ENCODE results near the gene NDC80. TPM values are rescaled to one million over a fixed set of nuclear protein-coding genes. Genes with fewer than 3 reads are reported as not detected.

NDC80 gene
- total and polyA plus RNA-seq, 9 donors: 10.6 to 17.8 (median 14.6) TPM

- H3K9me3 ChIP-seq (replicated peaks; ENCODE audit: control insufficient read depth, low read depth, low read length): no peaks in the 10 kb centered on the region
- no peaks in the 10 kb centered on the region for H3K27me3 ChIP-seq (ENCODE audit: control insufficient read depth, insufficient read depth, low read length)
- no peak for DNase-seq
- H3K4me3 ChIP-seq (ENCODE audit: low read length): no peak overlapping the region
- no peak overlapping the region for H3K27ac ChIP-seq (ENCODE audit: low read length)
- WGBS (ENCODE audit: insufficient coverage): no CpG with 5 or more reads among the region's 2 CpGs
- peaks cover 6% of the 10 kb centered on the region for H3K36me3 ChIP-seq (ENCODE audit: control insufficient read depth, insufficient read depth, low read length)
- H3K4me1 ChIP-seq (ENCODE audit: control insufficient read depth, insufficient read depth, low read length): no peaks in the 10 kb centered on the region
Observed at GRCh38 chr18:2609604-2610003, 38.2 kb downstream of the NDC80 start.

- Histone ChIP-seq H3K9me3 (replicated peaks; ENCODE audit: control insufficient read depth, low read depth, low read length) (no peaks in the 10 kb centered on the region), H3K36me3 (ENCODE audit: control insufficient read depth, insufficient read depth, low read length) (peaks cover 14% of the 10 kb centered on the region), H3K4me1 (ENCODE audit: control insufficient read depth, insufficient read depth, low read length) (no peaks in the 10 kb centered on the region), H3K4me3 (ENCODE audit: low read length) (no peak overlapping the region), H3K27me3 (ENCODE audit: control insufficient read depth, insufficient read depth, low read length) (no peaks in the 10 kb centered on the region), H3K27ac (ENCODE audit: low read length) (no peak overlapping the region)
- WGBS (ENCODE audit: insufficient coverage): no CpG with 5 or more reads among the region's 5 CpGs
- no peak for DNase-seq
Observed at GRCh38 chr18:2610549-2610948, 39.2 kb downstream of the NDC80 start.

GRCh38 chr18:2612996-2613395 is 41.6 kb downstream of the NDC80 start:
- H3K4me1 ChIP-seq (ENCODE audit: control insufficient read depth, insufficient read depth, low read length): no peaks in the 10 kb centered on the region
- no peaks in the 10 kb centered on the region for H3K27me3 ChIP-seq (ENCODE audit: control insufficient read depth, insufficient read depth, low read length)
- no peak overlapping the region for H3K27ac ChIP-seq (ENCODE audit: low read length)
- H3K36me3 ChIP-seq (ENCODE audit: control insufficient read depth, insufficient read depth, low read length): peaks cover 17% of the 10 kb centered on the region
- H3K4me3 ChIP-seq (ENCODE audit: low read length): no peak overlapping the region
- no peak for DNase-seq
- no CpG with 5 or more reads among the region's 1 CpG for WGBS (ENCODE audit: insufficient coverage)
- no peaks in the 10 kb centered on the region for H3K9me3 ChIP-seq (replicated peaks; ENCODE audit: control insufficient read depth, low read depth, low read length)

- Histone ChIP-seq H3K4me3 (ENCODE audit: low read length) (no peak overlapping the region), H3K27me3 (ENCODE audit: control insufficient read depth, insufficient read depth, low read length) (no peaks in the 10 kb centered on the region), H3K9me3 (replicated peaks; ENCODE audit: control insufficient read depth, low read depth, low read length) (no peaks in the 10 kb centered on the region), H3K4me1 (ENCODE audit: control insufficient read depth, insufficient read depth, low read length) (no peaks in the 10 kb centered on the region), H3K27ac (ENCODE audit: low read length) (no peak overlapping the region), H3K36me3 (ENCODE audit: control insufficient read depth, insufficient read depth, low read length) (peaks cover 12% of the 10 kb centered on the region)
- WGBS (ENCODE audit: insufficient coverage): no CpG with 5 or more reads among the region's 4 CpGs
- no peak for DNase-seq
Observed at GRCh38 chr18:2617401-2617998, 46.1 kb downstream of the NDC80 start.

- Histone ChIP-seq H3K27me3 (ENCODE audit: control insufficient read depth, insufficient read depth, low read length) (no peaks in the 10 kb centered on the region), H3K27ac (ENCODE audit: low read length) (no peak overlapping the region), H3K36me3 (ENCODE audit: control insufficient read depth, insufficient read depth, low read length) (peaks cover 12% of the 10 kb centered on the region), H3K9me3 (replicated peaks; ENCODE audit: control insufficient read depth, low read depth, low read length) (no peaks in the 10 kb centered on the region), H3K4me1 (ENCODE audit: control insufficient read depth, insufficient read depth, low read length) (no peaks in the 10 kb centered on the region), H3K4me3 (ENCODE audit: low read length) (no peak overlapping the region)
- no peak for DNase-seq
- WGBS (ENCODE audit: insufficient coverage): no CpG with 5 or more reads among the region's 4 CpGs
Observed at GRCh38 chr18:2618009-2618408, 46.7 kb downstream of the NDC80 start.

GRCh38 chr18:2625217-2625616 is 53.9 kb downstream of the NDC80 start:
- WGBS (ENCODE audit: insufficient coverage): 62% methylated on average over 5 of the region's 5 CpGs
- H3K27me3 ChIP-seq (ENCODE audit: control insufficient read depth, insufficient read depth, low read length): no peaks in the 10 kb centered on the region

GRCh38 chr18:2627821-2628276 is 56.5 kb downstream of the NDC80 start:
- no CpG with 5 or more reads among the region's 1 CpG for WGBS (ENCODE audit: insufficient coverage)
- Histone ChIP-seq H3K27ac (ENCODE audit: low read length) (no peak overlapping the region), H3K9me3 (replicated peaks; ENCODE audit: control insufficient read depth, low read depth, low read length) (no peaks in the 10 kb centered on the region), H3K27me3 (ENCODE audit: control insufficient read depth, insufficient read depth, low read length) (no peaks in the 10 kb centered on the region), H3K4me1 (ENCODE audit: control insufficient read depth, insufficient read depth, low read length) (no peaks in the 10 kb centered on the region), H3K36me3 (ENCODE audit: control insufficient read depth, insufficient read depth, low read length) (no peaks in the 10 kb centered on the region), H3K4me3 (ENCODE audit: low read length) (no peak overlapping the region)
- DNase-seq: no peak

More at GRCh38 chr18:2625217-2625616, 53.9 kb downstream of the NDC80 start:
- DNase-seq: no peak
- Histone ChIP-seq H3K4me1 (ENCODE audit: control insufficient read depth, insufficient read depth, low read length) (no peaks in the 10 kb centered on the region), H3K4me3 (ENCODE audit: low read length) (no peak overlapping the region), H3K36me3 (ENCODE audit: control insufficient read depth, insufficient read depth, low read length) (no peaks in the 10 kb centered on the region), H3K27ac (ENCODE audit: low read length) (no peak overlapping the region), H3K9me3 (replicated peaks; ENCODE audit: control insufficient read depth, low read depth, low read length) (no peaks in the 10 kb centered on the region)

GRCh38 chr18:2629003-2629402 is 57.6 kb downstream of the NDC80 start:
- Histone ChIP-seq H3K27ac (ENCODE audit: low read length) (no peak overlapping the region), H3K27me3 (ENCODE audit: control insufficient read depth, insufficient read depth, low read length) (no peaks in the 10 kb centered on the region), H3K36me3 (ENCODE audit: control insufficient read depth, insufficient read depth, low read length) (no peaks in the 10 kb centered on the region), H3K9me3 (replicated peaks; ENCODE audit: control insufficient read depth, low read depth, low read length) (no peaks in the 10 kb centered on the region), H3K4me1 (ENCODE audit: control insufficient read depth, insufficient read depth, low read length) (no peaks in the 10 kb centered on the region), H3K4me3 (ENCODE audit: low read length) (no peak overlapping the region)
- no peak for DNase-seq
- no CpG with 5 or more reads among the region's 2 CpGs for WGBS (ENCODE audit: insufficient coverage)

GRCh38 chr18:2635586-2635985 is 64.2 kb downstream of the NDC80 start:
- Histone ChIP-seq H3K4me1 (ENCODE audit: control insufficient read depth, insufficient read depth, low read length) (peaks cover 6% of the 10 kb centered on the region), H3K4me3 (ENCODE audit: low read length) (no peak overlapping the region), H3K27ac (ENCODE audit: low read length) (no peak overlapping the region), H3K27me3 (ENCODE audit: control insufficient read depth, insufficient read depth, low read length) (no peaks in the 10 kb centered on the region), H3K36me3 (ENCODE audit: control insufficient read depth, insufficient read depth, low read length) (no peaks in the 10 kb centered on the region), H3K9me3 (replicated peaks; ENCODE audit: control insufficient read depth, low read depth, low read length) (no peaks in the 10 kb centered on the region)
- no peak for DNase-seq
- no CpG with 5 or more reads among the region's 1 CpG for WGBS (ENCODE audit: insufficient coverage)

GRCh38 chr18:2636126-2636631 is 64.8 kb downstream of the NDC80 start:
- H3K4me1 ChIP-seq (ENCODE audit: control insufficient read depth, insufficient read depth, low read length): peaks cover 6% of the 10 kb centered on the region
- no peak overlapping the region for H3K4me3 ChIP-seq (ENCODE audit: low read length)
- no peaks in the 10 kb centered on the region for H3K9me3 ChIP-seq (replicated peaks; ENCODE audit: control insufficient read depth, low read depth, low read length)
- no peak for DNase-seq
- H3K36me3 ChIP-seq (ENCODE audit: control insufficient read depth, insufficient read depth, low read length): no peaks in the 10 kb centered on the region
- no peaks in the 10 kb centered on the region for H3K27me3 ChIP-seq (ENCODE audit: control insufficient read depth, insufficient read depth, low read length)
- WGBS (ENCODE audit: insufficient coverage): 70% methylated on average over 6 of the region's 9 CpGs
- H3K27ac ChIP-seq (ENCODE audit: low read length): peak overlapping the region; percentile 96

GRCh38 chr18:2641638-2642037 is 70.3 kb downstream of the NDC80 start:
- Histone ChIP-seq H3K4me1 (ENCODE audit: control insufficient read depth, insufficient read depth, low read length) (peaks cover 2% of the 10 kb centered on the region), H3K27ac (ENCODE audit: low read length) (peak overlapping the region; percentile 22), H3K27me3 (ENCODE audit: control insufficient read depth, insufficient read depth, low read length) (peaks cover 2% of the 10 kb centered on the region), H3K36me3 (ENCODE audit: control insufficient read depth, insufficient read depth, low read length) (no peaks in the 10 kb centered on the region), H3K9me3 (replicated peaks; ENCODE audit: control insufficient read depth, low read depth, low read length) (no peaks in the 10 kb centered on the region), H3K4me3 (ENCODE audit: low read length) (no peak overlapping the region)
- WGBS (ENCODE audit: insufficient coverage): 0% methylated on average over 1 of the region's 2 CpGs
- DNase-seq: peak; percentile 84
